Measurements from ENCODE around the gene TASOR.
A peak's percentile ranks its signal among the peaks of the same experiment; 100 is the strongest.
"Not testable (repeated sequence)": the region's sequence is repeated elsewhere in the genome, so short reads cannot be mapped to it uniquely, and the experiment has no call there.

TASOR gene, protein sequence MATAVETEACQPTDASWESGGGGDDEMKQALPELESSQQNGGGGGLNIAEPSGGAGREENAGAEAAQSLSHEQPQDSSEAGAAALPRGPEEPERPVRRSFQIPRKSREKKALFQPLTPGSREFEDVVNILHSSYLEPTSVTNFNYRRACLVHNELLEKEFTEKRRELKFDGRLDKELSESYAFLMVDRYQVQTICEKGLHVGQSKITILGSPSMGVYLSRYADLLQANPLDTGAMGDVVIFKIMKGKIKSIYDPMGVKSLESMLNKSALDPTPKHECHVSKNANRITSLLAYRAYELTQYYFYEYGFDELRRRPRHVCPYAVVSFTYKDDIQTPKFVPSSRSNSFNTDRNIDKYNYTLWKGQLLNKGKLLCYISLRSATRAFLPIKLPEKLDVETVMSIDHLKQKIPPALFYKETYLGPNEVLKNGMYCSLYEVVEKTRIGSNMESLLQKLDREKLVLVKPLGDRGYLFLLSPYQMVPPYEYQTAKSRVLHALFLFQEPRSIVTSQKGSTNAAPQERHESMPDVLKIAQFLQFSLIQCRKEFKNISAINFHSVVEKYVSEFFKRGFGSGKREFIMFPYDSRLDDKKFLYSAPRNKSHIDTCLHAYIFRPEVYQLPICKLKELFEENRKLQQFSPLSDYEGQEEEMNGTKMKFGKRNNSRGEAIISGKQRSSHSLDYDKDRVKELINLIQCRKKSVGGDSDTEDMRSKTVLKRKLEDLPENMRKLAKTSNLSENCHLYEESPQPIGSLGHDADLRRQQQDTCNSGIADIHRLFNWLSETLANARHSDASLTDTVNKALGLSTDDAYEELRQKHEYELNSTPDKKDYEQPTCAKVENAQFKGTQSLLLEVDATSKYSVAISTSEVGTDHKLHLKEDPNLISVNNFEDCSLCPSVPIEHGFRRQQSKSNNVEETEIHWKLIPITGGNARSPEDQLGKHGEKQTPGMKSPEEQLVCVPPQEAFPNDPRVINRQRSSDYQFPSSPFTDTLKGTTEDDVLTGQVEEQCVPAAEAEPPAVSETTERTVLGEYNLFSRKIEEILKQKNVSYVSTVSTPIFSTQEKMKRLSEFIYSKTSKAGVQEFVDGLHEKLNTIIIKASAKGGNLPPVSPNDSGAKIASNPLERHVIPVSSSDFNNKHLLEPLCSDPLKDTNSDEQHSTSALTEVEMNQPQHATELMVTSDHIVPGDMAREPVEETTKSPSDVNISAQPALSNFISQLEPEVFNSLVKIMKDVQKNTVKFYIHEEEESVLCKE (N-terminal part only)

GRCh38 chr3:56683122-56683817 is at the start of gene TASOR:
Gene TASOR (minus strand): TSS chr3:56683265. CDS start chr3:56683006, 259 bp downstream.
- Mint-ChIP-seq H3K36me3 (ENCODE audit: low read depth) (peaks cover 53% of the 10 kb centered on the region), H3K4me1 (ENCODE audit: low read depth) (peaks cover 44% of the 10 kb centered on the region), H3K4me3 (peak within 1 kb of the TSS; percentile 95), H3K27me3 (no peaks in the 10 kb centered on the region), H3K9me3 (peaks cover 10% of the 10 kb centered on the region), H3K27ac (peak within 1 kb of the TSS; percentile 96)
- peak; percentile 92 for DNase-seq

- Mint-ChIP-seq H3K36me3 (ENCODE audit: low read depth) (peaks cover 93% of the 10 kb centered on the region), H3K27ac (peak overlapping the region; percentile 79), H3K4me1 (ENCODE audit: low read depth) (peaks cover 61% of the 10 kb centered on the region), H3K27me3 (no peaks in the 10 kb centered on the region), H3K4me3 (peak overlapping the region; percentile 19), H3K9me3 (no peaks in the 10 kb centered on the region)
- DNase-seq, result no peak
Observed at GRCh38 chr3:56732109-56732508, 49.0 kb upstream of the TASOR start.

GRCh38 chr3:56725175-56725574 is 42.1 kb upstream of the TASOR start:
- Mint-ChIP-seq H3K27ac (peak overlapping the region; percentile 84), H3K9me3 (no peaks in the 10 kb centered on the region), H3K4me1 (ENCODE audit: low read depth) (peaks cover 66% of the 10 kb centered on the region), H3K4me3 (peak overlapping the region; percentile 44), H3K36me3 (ENCODE audit: low read depth) (peaks cover 85% of the 10 kb centered on the region), H3K27me3 (no peaks in the 10 kb centered on the region)
- DNase-seq, result peak; percentile 60

GRCh38 chr3:56724676-56725075 is 41.6 kb upstream of the TASOR start:
- no peaks in the 10 kb centered on the region for H3K27me3 Mint-ChIP-seq
- peaks cover 66% of the 10 kb centered on the region for H3K4me1 Mint-ChIP-seq (ENCODE audit: low read depth)
- peak overlapping the region; percentile 44 for H3K4me3 Mint-ChIP-seq
- peak overlapping the region; percentile 84 for H3K27ac Mint-ChIP-seq
- peaks cover 84% of the 10 kb centered on the region for H3K36me3 Mint-ChIP-seq (ENCODE audit: low read depth)
- DNase-seq, result no peak
- peaks cover 3% of the 10 kb centered on the region for H3K9me3 Mint-ChIP-seq

DNA sequence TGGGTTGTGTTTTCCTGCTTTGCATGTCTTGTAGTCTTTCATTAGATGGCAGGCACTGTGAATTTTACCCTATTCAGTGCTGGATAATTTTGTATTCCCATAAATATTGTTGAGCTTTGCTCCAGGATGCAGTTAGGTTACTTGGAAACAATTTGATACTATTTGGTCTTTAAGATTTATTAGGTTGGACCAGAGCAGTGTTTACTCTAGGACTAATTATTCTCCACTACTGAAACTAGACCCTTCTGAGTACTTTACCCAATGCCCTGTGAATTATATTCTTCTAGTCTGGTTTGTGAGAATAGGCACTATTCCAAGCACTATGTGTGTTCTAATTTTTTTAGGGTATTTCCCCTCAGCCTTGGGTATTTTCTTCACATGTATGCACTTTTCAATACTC is 37.8 kb upstream of the TASOR start:
- peaks cover 50% of the 10 kb centered on the region for H3K36me3 Mint-ChIP-seq (ENCODE audit: low read depth)
- H3K4me1 Mint-ChIP-seq (ENCODE audit: low read depth), result peaks cover 46% of the 10 kb centered on the region
- peaks cover 3% of the 10 kb centered on the region for H3K9me3 Mint-ChIP-seq
- no peak overlapping the region for H3K27ac Mint-ChIP-seq
- no peak overlapping the region for H3K4me3 Mint-ChIP-seq
- no peak for DNase-seq
- no peaks in the 10 kb centered on the region for H3K27me3 Mint-ChIP-seq

DNA sequence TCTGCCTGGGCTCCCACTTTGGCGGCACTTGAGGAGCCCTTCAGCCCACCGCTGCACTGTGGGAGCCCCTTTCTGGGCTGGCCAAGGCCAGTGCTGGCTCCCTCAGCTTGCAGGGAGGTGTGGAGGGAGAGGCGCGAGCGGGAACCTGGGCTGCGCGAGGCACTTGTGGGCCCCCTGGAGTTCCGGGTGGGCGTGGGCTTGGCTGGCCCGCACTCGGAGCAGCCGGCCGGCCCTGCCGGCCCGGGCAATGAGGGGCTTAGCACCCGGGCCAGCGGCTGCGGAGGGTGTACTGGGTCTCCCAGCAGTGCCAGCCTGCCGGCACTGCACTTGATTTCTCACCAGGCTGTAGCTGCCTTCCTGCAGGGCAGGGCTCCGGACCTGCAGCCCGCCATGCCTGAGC is 35.7 kb upstream of the TASOR start:
- peaks cover 31% of the 10 kb centered on the region for H3K4me1 Mint-ChIP-seq (ENCODE audit: low read depth)
- peaks cover 30% of the 10 kb centered on the region for H3K36me3 Mint-ChIP-seq (ENCODE audit: low read depth)
- not testable (repeated sequence) for DNase-seq, H3K27me3 Mint-ChIP-seq, H3K27ac Mint-ChIP-seq, H3K9me3 Mint-ChIP-seq, H3K4me3 Mint-ChIP-seq

DNA sequence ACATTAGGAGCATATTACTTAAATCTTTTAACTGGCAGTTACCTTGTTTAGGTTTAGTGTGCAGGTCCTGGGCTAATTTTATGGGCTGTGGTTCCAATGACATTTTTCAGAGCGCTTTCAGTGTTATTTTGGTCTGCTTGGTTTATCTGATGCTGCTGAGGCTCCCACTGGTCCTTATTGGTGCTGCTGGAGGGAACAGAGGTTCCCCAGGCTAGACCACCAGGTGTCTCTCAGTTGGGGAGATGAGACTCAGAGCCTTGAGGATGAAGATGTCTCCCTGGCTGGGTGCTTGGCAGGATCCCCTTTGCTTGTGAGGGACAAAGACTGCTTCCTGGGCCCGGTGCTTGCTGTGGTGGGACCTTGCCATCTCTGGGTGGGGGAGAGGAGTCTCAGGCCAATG is 28.3 kb upstream of the TASOR start:
- Mint-ChIP-seq H3K27ac (no peak overlapping the region), H3K4me1 (ENCODE audit: low read depth) (no peaks in the 10 kb centered on the region)

DNA sequence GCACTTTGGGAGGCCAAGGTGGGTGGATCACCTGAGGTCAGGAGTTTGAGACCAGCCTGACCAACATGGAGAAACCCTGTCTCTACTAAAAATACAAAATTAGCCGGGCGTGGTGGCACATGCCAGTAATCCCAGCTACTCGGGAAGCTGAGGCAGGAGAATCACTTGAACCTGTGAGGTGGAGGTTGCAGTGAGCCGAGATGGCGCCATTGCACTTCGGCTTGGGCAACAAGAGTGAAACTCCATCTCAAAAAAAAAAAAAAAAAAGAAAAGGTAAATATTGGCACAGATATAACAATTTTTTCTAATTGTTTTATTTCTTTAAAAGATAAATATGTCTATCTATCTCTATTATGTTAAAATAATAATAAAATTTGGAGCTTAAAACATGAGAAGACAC is 24.3 kb upstream of the TASOR start:
- H3K4me1 Mint-ChIP-seq (ENCODE audit: low read depth), result peaks cover 17% of the 10 kb centered on the region
- not testable (repeated sequence) for H3K27me3 Mint-ChIP-seq; H3K36me3 Mint-ChIP-seq (ENCODE audit: low read depth); H3K27ac Mint-ChIP-seq; H3K9me3 Mint-ChIP-seq; DNase-seq; H3K4me3 Mint-ChIP-seq

More for the DNA sequence above, 28.3 kb upstream of the TASOR start:
- no peak overlapping the region for H3K4me3 Mint-ChIP-seq
- H3K36me3 Mint-ChIP-seq (ENCODE audit: low read depth), result no peaks in the 10 kb centered on the region
- no peak for DNase-seq
- peaks cover 4% of the 10 kb centered on the region for H3K9me3 Mint-ChIP-seq
- no peaks in the 10 kb centered on the region for H3K27me3 Mint-ChIP-seq

- Mint-ChIP-seq H3K27me3 (no peaks in the 10 kb centered on the region), H3K36me3 (ENCODE audit: low read depth) (no peaks in the 10 kb centered on the region), H3K4me1 (ENCODE audit: low read depth) (peaks cover 17% of the 10 kb centered on the region), H3K27ac (no peak overlapping the region), H3K4me3 (no peak overlapping the region), H3K9me3 (no peaks in the 10 kb centered on the region)
- no peak for DNase-seq
Observed at GRCh38 chr3:56706629-56707028, 23.6 kb upstream of the TASOR start.

DNA sequence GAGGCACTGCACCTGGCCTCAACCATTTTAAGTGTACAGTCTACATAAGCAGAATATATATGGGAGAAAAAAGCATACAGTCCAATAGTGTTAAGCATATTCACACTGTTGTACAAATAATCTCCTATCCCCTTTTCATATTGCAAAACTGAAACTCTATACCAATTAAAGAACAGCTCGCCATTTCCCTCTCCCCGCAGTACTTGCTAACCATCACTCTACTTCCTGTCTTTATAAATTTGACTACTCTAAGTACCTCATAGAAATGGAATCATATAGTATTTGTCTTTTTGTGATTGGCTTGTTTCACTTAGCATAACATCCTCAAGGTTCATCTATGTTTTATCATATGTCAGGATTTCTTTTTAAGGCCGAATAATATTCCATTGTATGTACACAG is 21.6 kb upstream of the TASOR start:
- Mint-ChIP-seq H3K27me3 (no peaks in the 10 kb centered on the region), H3K27ac (peak overlapping the region; percentile 3), H3K36me3 (ENCODE audit: low read depth) (no peaks in the 10 kb centered on the region), H3K9me3 (no peaks in the 10 kb centered on the region), H3K4me3 (no peak overlapping the region), H3K4me1 (ENCODE audit: low read depth) (peaks cover 20% of the 10 kb centered on the region)
- DNase-seq, result no peak

DNA sequence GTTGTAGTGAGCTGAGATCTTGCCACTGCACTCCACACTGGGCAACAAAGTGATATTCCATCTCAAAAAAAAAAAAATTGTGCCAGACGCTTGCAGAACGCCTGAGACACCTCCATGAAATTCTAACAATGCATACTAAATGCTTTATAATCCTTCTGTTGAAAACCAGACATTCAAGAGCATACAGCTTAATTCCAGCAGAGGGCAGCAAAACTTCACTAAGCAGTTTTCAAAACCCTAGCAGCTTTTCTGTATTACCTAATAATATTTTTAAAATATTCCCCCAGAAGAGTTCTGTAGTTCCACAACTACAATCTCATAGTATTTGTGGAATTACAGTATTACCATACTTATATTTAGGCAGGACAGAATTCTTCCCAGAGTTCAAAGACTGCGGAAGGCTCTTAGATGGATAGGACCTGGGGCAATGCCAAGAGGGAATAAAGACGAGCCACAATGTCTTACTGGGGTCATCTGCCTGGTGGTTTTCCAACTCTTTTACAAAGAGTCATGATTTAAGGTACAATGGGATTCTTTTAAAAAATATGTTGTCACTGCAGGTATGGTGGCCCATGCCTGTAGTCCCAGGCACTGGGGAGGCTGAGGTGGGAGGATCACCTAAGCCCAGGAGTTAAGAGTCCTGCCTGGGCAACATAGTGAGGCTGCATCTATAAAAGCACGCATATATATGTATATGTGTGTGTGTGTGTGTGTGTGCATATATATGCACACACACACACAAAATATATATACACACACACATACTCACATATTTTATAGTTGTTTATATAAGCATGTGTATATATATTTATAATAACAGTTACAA is 19.6 kb upstream of the TASOR start:
- no peak overlapping the region for H3K27ac Mint-ChIP-seq
- no peak for DNase-seq

GRCh38 chr3:56700151-56700550 is 17.1 kb upstream of the TASOR start:
- Mint-ChIP-seq H3K4me3 (no peak overlapping the region), H3K9me3 (no peaks in the 10 kb centered on the region), H3K27ac (no peak overlapping the region), H3K4me1 (ENCODE audit: low read depth) (peaks cover 29% of the 10 kb centered on the region), H3K27me3 (no peaks in the 10 kb centered on the region), H3K36me3 (ENCODE audit: low read depth) (no peaks in the 10 kb centered on the region)
- DNase-seq, result no peak

More for the DNA sequence above, 19.6 kb upstream of the TASOR start:
- H3K4me3 Mint-ChIP-seq, result no peak overlapping the region
- no peaks in the 10 kb centered on the region for H3K36me3 Mint-ChIP-seq (ENCODE audit: low read depth)
- no peaks in the 10 kb centered on the region for H3K27me3 Mint-ChIP-seq
- H3K9me3 Mint-ChIP-seq, result no peaks in the 10 kb centered on the region
- H3K4me1 Mint-ChIP-seq (ENCODE audit: low read depth), result peaks cover 20% of the 10 kb centered on the region

Data from activated T-cell treated with anti-CD3 and anti-CD28 coated beads, Interleukin-2, amount 50 U/mL, for 24 hours (primary cell).